ENCODE data around the gene TUBB2A.
"Not testable (repeated sequence)": the region's sequence is repeated elsewhere in the genome, so short reads cannot be mapped to it uniquely, and the experiment has no call there.

TUBB2A gene

GRCh38 chr6:3157131-3157933 is at the start of gene TUBB2A:
TUBB2A (minus strand) TSS chr6:3157544; CDS start chr6:3157463, 81 bp downstream.
- DNase-seq: peak; percentile 91

DNA sequence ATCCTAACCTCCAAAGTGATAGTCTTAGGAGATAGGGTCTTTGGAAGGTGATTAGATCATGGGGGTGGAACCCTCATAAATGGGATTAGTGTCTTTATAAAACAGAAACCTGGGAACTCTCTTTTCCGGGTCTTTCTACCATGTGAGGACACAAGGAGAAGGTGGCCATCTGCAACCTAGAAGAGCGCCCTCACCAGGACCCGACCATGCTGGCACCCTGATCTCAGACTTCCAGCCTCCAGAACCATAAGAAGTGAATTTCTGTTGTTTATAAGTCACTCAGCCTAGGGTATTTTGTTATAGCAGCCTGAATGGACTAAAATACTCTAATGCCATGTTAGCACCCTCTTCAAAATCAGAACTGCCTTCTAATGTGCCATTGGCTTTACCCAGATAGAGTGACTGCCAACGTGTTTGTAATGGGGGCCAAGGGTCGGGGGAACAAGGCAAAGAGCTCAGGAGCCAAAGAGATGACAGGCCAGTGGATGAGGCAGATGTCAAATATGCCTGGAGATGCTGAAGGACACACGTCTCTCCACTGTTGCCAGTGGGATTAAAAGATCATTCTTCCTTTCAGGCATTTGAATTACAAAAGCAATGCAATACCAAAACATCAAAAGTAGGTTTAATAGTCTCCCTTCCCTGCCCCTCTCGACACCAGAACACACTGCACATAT is 49.1 kb upstream of the TUBB2A start:
- no peak for DNase-seq

- no peak for DNase-seq
These were observed 48.6 kb upstream of the TUBB2A start for GRCh38 chr6:3205913-3206312.

DNA sequence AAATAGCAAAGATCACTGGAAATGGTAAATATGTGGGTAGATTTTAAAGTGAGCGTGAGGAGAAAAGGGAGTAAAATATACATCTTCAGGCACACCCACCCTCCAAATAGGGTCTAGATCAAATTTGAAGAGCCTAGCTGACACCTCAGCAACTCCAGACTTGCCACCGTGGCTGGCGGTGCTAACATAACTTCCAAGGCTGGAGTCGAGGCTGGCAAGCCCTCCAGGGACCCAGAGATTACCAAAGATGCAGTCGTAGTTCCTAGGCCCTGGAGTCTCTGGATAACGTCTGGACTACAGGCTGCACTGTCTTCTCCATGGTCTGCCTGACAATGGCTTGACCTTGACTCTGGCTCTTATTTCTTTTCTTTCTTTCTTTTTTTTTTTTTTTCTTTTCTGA is 47.6 kb upstream of the TUBB2A start:
- DNase-seq: no peak

GRCh38 chr6:3202999-3203696 is 45.8 kb upstream of the TUBB2A start:
- DNase-seq: no peak

DNA sequence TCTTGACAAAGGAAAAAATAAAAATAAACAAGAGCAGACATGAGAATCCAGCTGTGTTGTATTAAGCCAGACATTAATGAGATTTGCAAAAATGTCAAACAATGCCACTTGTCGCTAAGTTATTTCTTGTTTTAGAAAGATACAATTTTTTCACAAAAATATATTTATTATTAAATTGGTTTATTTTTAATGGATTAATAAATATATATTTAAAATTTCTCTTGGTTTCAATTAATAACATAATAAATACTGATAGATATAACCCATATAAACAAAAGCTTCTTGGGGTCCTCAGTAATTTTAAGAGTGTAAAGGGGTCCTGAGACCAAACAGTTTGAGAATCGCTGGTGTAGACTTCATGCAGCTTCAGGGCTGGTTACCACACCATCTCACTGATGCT is 44.0 kb upstream of the TUBB2A start:
- DNase-seq: no peak

DNA sequence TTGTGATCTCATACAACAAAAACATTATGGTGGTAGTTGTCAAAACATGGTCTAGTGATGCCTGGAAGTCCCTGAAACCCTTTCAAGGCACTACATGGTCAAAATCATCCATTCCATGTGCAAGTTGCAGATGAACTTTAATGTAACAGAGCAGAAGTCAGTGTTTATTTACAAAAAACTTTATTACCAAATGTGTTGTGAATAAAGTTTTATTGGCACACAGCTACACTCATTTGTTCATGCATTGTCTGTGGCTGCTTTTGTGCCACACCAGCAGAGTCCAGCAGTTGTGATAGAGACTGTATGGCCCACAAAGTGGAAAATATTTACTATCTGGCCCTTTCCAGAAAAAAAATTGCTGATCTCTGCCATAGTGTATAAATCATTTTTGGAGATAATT is 43.3 kb upstream of the TUBB2A start:
- DNase-seq: no peak

GRCh38 chr6:3199382-3199781 is 42.0 kb upstream of the TUBB2A start:
- DNase-seq: no peak

DNA sequence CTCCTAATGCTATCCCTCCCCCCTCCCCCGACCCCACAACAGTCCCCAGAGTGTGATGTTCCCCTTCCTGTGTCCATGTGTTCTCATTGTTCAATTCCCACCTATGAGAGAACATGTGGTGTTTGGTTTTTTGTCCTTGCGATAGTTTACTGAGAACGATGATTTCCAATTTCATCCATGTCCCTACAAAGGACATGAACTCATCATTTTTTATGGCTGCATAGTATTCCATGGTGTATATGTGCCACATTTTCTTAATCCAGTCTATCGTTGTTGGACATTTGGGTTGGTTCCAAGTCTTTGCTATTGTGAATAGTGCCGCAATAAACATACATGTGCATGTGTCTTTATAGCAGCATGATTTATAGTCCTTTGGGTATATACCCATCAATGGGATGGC is 40.4 kb upstream of the TUBB2A start:
- not testable (repeated sequence) for DNase-seq

DNA sequence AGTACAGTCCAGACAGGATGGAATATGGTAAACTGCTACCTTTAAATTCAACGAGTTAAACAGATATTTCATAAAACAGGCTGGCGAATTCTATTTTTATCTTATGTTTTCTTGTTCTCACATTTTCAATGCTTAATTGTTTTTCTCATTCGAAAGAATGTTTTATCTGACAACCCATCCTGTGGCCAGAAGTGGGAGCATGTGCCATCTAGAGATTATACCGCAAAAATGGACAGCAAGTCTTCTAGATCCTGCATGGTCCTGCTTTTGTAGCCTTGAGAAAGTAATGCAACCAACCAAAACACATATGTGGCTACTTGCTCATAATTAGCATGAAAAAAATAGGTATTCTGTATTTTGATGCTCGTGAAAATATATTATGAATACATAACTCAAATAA is 39.4 kb upstream of the TUBB2A start:
- no peak for DNase-seq

DNA sequence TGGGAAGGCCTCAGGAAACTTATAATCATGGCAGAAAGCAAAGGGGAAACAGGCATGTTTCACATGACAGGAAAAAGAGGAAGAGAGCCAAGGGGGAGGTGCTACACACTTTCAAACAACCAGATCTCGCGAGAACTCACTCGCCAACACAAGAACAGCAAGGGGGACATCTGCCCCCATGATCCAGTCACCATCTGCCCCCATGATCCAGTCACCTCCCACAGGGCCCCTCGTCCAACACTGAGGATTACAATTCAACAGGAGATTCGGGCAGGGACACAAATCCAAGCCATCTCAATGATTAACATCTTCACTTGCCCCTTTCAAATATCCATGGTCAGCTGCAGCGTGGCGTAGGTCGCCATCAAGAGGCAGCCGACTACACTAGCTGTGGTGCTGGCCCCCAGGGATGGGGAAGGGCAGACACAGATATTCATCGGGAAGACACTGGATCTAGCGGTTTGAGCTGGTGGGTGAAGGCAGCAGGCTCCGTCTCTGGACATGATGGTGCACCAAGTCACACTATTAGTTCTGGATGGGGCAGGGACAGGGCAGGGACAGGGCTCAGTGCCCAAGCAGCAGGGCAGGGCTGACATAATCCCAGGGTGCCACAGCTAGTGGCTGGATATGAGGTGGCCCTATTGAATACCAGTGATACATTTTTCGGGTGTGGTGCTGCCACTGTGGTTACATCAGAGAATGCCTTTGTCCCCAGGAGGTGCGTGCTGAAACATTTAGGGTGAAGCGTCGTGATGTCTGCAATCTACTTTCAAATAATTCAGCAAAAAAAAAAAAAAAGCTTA is 38.6 kb upstream of the TUBB2A start:
- DNase-seq: no peak

GRCh38 chr6:3195420-3195694 is 38.0 kb upstream of the TUBB2A start:
- no peak for DNase-seq

GRCh38 chr6:3194535-3195419 is 37.4 kb upstream of the TUBB2A start:
- no peak for DNase-seq

DNA sequence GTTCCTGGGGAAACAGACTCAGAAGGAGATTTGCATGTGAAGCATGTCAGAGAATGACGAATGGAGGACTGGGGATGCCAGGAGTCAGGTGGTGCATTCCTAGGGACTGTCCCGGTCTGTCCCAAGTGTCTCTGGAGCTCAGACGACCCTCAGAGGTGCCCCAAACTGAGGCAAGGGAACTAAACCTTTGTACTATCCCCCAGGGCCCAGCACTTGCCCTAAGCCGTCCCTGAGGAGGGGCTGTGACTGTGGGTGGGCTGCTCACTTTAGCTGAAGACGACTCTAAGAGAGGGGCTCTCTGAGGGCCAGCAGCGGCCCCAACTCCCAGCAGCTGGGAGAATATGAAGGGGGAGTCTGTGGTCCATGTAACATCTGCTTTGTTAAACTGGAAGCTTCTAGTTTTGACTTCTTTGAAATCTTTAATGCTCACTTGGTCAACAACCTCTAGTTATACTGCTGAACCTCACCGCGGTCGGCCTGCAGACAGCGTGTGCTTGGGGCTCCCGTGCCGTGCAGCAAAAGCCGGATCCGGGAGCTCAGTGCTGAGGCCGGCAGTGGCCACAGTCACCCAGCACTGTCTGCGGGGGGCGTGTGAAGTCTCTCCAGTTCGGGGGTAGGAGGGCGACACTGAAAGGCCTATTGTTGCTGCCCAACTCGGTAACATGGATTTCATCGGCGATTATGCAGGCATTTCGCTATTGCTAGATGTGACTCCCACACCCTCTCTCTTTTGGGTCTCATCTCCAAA is 35.9 kb upstream of the TUBB2A start:
- no peak for DNase-seq

GRCh38 chr6:3190779-3191178 is 33.4 kb upstream of the TUBB2A start:
- no peak for DNase-seq

DNA sequence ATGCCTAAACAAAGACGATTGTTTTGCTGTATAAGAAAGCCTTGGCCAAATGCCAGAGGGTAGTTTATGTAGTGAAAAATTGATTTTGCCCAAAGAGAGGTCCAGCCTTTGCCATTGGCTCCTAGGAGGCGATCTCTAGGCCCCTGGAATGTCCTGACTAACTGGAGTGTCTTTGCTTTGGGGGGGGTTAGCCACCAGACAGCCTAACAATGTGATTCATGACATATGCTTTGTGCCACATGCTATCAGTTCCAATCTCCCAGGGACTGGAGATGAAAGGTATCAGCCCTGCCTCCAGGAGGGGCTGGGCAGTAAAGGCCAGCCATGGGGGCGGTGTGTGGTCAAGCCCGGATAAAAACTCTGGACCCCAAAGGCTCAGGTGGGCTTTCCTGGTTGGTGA is 32.7 kb upstream of the TUBB2A start:
- DNase-seq: no peak

- DNase-seq: not testable (repeated sequence)
These were observed 31.8 kb upstream of the TUBB2A start for GRCh38 chr6:3189192-3189591.

DNA sequence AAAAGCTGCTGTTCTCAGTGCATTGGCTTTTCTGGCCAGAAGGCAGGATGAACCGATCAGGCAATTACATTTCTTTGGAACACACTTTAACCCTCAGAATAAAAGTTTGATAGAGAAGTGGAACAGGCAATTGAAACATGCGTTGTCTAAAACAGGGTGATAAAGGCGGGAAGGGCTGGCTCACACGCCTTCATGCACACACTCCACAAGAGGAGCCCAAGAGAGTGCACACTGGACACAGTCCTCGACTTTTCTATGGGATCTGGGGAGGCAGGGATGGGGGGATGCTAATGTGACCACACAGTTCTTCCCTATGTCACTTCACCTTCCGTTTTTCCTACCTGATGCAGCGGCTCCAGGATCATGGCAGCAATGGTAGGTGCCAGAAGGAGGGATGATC is 30.9 kb upstream of the TUBB2A start:
- no peak for DNase-seq

DNA sequence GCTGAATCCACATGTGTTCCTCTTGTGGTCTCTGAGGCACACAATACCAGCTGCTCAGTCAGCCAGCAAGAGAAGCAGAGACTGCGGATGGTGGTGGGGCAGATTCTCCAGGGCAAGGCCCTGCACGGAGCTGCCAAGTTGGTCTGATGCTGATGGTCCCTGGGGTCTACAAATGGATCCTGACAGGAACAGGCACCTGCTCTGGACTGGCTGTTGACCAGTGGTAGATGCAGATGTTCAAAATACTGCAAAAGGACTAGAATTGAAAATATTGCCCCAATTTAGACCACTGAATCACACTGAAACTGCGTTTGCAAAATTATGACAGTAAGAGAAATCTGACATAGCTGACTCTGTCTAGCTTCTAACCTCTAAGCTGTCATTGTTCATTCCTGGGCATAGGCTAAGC is 29.6 kb upstream of the TUBB2A start:
- DNase-seq: no peak

DNA sequence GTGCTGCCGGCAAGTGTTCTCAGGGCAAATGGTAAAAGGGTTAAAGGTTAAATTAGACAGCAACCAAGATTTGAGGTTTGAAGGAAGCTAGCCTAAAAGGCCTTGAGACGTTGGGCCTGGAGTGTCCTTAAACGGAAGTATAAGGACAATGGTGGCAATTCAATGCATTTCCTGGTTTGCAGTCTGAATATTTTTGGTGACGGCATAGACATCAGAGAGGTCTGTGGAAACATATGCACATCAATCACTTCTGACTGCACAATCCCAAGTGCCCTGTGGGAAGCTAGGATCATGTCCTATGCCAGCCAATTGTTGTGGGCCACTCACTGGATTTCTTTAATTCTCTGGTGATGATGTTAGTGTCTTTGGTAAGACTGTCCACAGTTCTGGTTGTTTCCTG is 25.7 kb upstream of the TUBB2A start:
- no peak for DNase-seq

GRCh38 chr6:3181105-3181504 is 23.8 kb upstream of the TUBB2A start:
- no peak for DNase-seq

DNA sequence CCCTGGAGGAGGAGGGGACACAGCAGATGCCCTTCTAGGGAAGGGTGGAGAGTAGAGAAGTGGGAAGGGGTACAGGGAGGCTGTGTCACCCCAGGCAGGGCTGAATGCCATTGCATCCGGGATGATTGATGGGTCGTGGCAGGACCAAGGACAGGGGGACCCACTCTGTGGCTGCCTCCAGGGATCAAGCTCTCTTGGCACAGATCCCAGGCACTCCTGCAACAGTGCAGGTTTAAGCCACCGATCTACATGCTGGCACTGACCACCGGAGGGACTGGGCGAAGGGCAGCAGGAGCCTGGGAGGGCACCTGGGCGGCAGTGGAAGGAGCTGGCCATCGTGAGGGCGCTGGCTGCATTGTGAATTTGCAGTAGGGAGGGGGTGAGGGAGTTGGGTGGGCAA is 22.6 kb upstream of the TUBB2A start:
- not testable (repeated sequence) for DNase-seq
